Spinal cord (tissue), 10 donors: ENCODE results near the gene ADH1B. TPM values are rescaled to one million over a fixed set of nuclear protein-coding genes. Genes with fewer than 3 reads are reported as not detected.
"Not testable (repeated sequence)": the region's sequence is repeated elsewhere in the genome, so short reads cannot be mapped to it uniquely, and the experiment has no call there.

Experiments used
- DNase-seq, 6 donors: peaks; one replicate each; pipeline versions ENCODE4 v3.0.0 to v3.0.0-alpha.2; 2013 to 2015; ENCODE audit warnings: low spot score in 6 of 6, low read depth in 4 of 6
- H3K27ac ChIP-seq: one replicate; pipeline ENCODE4 v1.5.1; 2013; ENCODE audit warnings: low read depth, low read length, control low read depth
- H3K27me3 ChIP-seq: one replicate; pipeline ENCODE4 v1.6.1; 2013; ENCODE audit warnings: low read length; ENCODE audit not compliant: control insufficient read depth, insufficient read depth
- H3K36me3 ChIP-seq: one replicate; pipeline ENCODE4 v1.6.1; 2013; ENCODE audit warnings: low read length; ENCODE audit not compliant: control insufficient read depth, insufficient read depth
- H3K4me1 ChIP-seq: one replicate; pipeline ENCODE4 v1.6.1; 2013; ENCODE audit warnings: low read length; ENCODE audit not compliant: control insufficient read depth, insufficient read depth
- H3K4me3 ChIP-seq: one replicate; pipeline ENCODE4 v1.5.1; 2013; ENCODE audit warnings: low read depth, low read length, control low read depth
- H3K9me3 ChIP-seq: one replicate; pipeline ENCODE4 v1.6.1; 2013; ENCODE audit warnings: low read length; ENCODE audit not compliant: control insufficient read depth, insufficient read depth
- WGBS: methylation state at CpG from one replicate; pipeline ENCODE4 v1.1.5; 2013; ENCODE audit warnings: missing lambda C conversion rate; ENCODE audit not compliant: insufficient coverage; 5-methylcytosine and 5-hydroxymethylcytosine counted together
- polyA plus RNA-seq, 2 donors: library from polyadenylated mRNA; unstranded; fragments of 120-200 nt; gene quantifications; one replicate each; pipeline ENCODE4 v1.2.1, GENCODE V29; 2013; ENCODE audit not compliant: insufficient read length in 2 of 2
- total RNA-seq, 2 donors: library from RNA; depleted of rRNA in 1 of 2; stranded (reverse); fragments of 120-200 nt in 1 of 2; fragments of >200 nt in 1 of 2; gene quantifications; one replicate each; pipeline versions ENCODE4 v1.2.3 to v1.2.4, GENCODE V29; 2013 to 2014
- donor health status: healthy.

ADH1B gene
- total and polyA plus RNA-seq, 4 donors, result 0.33 to 8.4 (median 1.6) TPM

DNA sequence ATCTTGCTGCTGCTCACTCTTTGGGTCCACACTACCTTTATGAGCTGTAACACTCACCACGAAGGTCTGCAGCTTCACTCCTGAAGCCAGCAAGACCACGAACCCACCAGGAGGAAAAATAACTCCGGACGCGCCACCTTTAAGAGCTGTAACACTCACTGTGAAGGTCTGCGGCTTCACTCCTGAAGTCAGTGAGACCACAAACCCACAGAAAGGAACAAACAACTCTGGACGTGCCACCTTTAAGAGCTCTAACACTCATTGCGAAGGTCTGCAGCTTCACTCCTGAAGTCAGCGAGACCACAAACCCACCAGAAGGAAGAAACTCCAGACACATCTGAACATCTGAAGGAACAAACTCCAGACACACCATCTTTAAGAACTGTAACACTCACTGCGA lies 34.9 kb upstream of the ADH1B start:
- not testable (repeated sequence) for H3K27me3 ChIP-seq, H3K36me3 ChIP-seq, H3K4me1 ChIP-seq, DNase-seq, H3K4me3 ChIP-seq, H3K9me3 ChIP-seq, H3K27ac ChIP-seq
- WGBS, result 88% methylated on average over 5 of the region's 10 CpGs

- H3K27me3 ChIP-seq, result no peaks in the 10 kb centered on the region
- no peak within 1 kb of the TSS for H3K27ac ChIP-seq
- no peaks in the 10 kb centered on the region for H3K9me3 ChIP-seq
- peak; percentile 6 to 78 (median 18) for DNase-seq
- WGBS, result 48% methylated on average over 2 of the region's 10 CpGs
- H3K4me1 ChIP-seq, result no peaks in the 10 kb centered on the region
- H3K36me3 ChIP-seq, result no peaks in the 10 kb centered on the region
- H3K4me3 ChIP-seq, result no peak within 1 kb of the TSS
Observed at GRCh38 chr4:99352602-99353537, 31.7 kb upstream of the ADH1B start, which contains the start of gene ADH1C. ADH1C (minus strand) TSS chr4:99352746; CDS start chr4:99352675, 71 bp downstream.

DNA sequence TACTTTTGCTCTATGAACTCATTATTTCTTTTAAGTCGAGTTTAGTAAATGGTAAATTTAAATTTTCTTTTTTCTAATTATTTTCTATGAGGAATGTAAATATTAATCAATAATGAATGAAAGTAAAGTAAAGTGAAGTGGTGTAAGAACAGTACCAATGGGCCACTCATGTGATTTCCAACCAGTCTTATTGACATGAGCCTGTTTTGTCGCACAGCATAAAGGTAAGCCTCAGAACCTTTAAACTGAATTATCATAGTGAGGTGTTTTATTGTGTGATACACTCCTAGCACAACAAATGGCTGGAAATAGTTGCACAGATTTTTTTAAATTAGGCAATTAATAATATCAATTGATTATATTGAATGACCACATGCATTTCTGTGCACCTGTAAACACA lies 30.3 kb upstream of the ADH1B start:
- no peak overlapping the region for H3K27ac ChIP-seq
- H3K4me3 ChIP-seq, result no peak overlapping the region
- H3K4me1 ChIP-seq, result no peaks in the 10 kb centered on the region
- DNase-seq, result no peak
- no peaks in the 10 kb centered on the region for H3K27me3 ChIP-seq
- no CpG with 5 or more reads among the region's 2 CpGs for WGBS
- no peaks in the 10 kb centered on the region for H3K9me3 ChIP-seq
- no peaks in the 10 kb centered on the region for H3K36me3 ChIP-seq

GRCh38 chr4:99349338-99349737 lies 28.1 kb upstream of the ADH1B start:
- H3K4me1 ChIP-seq, result no peaks in the 10 kb centered on the region
- no peak overlapping the region for H3K27ac ChIP-seq
- H3K27me3 ChIP-seq, result no peaks in the 10 kb centered on the region
- H3K36me3 ChIP-seq, result no peaks in the 10 kb centered on the region
- no peaks in the 10 kb centered on the region for H3K9me3 ChIP-seq
- H3K4me3 ChIP-seq, result no peak overlapping the region
- no peak for DNase-seq

GRCh38 chr4:99342624-99343023 lies 21.4 kb upstream of the ADH1B start:
- 100% methylated on average over 1 of the region's 7 CpGs for WGBS
- H3K27ac ChIP-seq, H3K4me1 ChIP-seq, H3K4me3 ChIP-seq, H3K36me3 ChIP-seq, DNase-seq, H3K9me3 ChIP-seq, H3K27me3 ChIP-seq: not testable (repeated sequence)

GRCh38 chr4:99341426-99341825 lies 20.2 kb upstream of the ADH1B start:
- no CpG with 5 or more reads among the region's 1 CpG for WGBS
- H3K4me3 ChIP-seq, result no peak overlapping the region
- no peak overlapping the region for H3K27ac ChIP-seq
- DNase-seq, result no peak
- H3K36me3 ChIP-seq, result no peaks in the 10 kb centered on the region
- no peaks in the 10 kb centered on the region for H3K4me1 ChIP-seq
- no peaks in the 10 kb centered on the region for H3K27me3 ChIP-seq
- H3K9me3 ChIP-seq, result no peaks in the 10 kb centered on the region

GRCh38 chr4:99339172-99339571 lies 18.0 kb upstream of the ADH1B start:
- no CpG with 5 or more reads among the region's 3 CpGs for WGBS
- Histone ChIP-seq H3K27me3 (no peaks in the 10 kb centered on the region), H3K9me3 (no peaks in the 10 kb centered on the region), H3K4me1 (no peaks in the 10 kb centered on the region), H3K4me3 (no peak overlapping the region), H3K27ac (no peak overlapping the region), H3K36me3 (no peaks in the 10 kb centered on the region)
- DNase-seq, result no peak

DNA sequence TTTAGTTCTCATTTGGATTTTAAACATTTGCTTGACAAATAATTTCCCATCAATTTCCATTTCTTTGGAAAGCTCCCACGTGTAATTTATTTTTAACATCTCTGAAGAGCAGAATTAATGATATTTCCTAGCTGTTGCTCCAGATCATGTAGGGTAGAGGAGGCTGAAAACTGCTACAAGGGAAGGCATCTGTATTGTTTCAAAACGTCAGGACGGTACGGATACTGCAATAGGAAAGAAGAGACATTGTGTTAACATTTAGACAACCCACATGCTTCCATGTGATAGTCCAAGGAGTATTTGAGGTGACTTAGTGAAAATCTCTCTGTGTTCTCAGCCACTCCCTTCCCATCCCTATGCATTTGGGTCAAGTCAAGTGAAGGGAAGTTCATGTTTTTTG lies 15.4 kb upstream of the ADH1B start:
- no peaks in the 10 kb centered on the region for H3K9me3 ChIP-seq
- no peaks in the 10 kb centered on the region for H3K36me3 ChIP-seq
- DNase-seq, result no peak
- no peak overlapping the region for H3K4me3 ChIP-seq
- H3K4me1 ChIP-seq, result no peaks in the 10 kb centered on the region
- no peaks in the 10 kb centered on the region for H3K27me3 ChIP-seq
- H3K27ac ChIP-seq, result no peak overlapping the region
- WGBS, result no CpG with 5 or more reads among the region's 4 CpGs

DNA sequence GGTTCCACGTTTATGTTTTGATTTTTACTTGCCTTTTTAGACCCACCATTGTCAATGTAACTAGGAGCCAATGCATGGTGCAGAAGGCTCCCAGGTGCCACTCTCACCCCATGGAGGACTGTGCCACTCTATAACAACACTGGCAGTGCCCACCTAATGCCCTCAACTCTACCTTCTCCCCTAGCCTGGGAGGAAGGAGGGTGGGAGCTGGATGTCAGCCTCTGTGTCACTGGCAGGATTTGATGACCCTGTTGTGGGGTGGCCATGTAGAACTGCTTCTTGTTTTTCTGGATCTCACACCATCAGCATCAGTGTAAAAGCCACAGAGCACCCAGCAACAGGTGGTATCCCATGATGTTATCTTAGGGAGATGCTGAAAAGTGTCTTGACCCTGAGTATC lies 13.7 kb upstream of the ADH1B start:
- 83% methylated on average over 1 of the region's 1 CpG for WGBS
- DNase-seq, result no peak
- Histone ChIP-seq H3K9me3 (no peaks in the 10 kb centered on the region), H3K27me3 (no peaks in the 10 kb centered on the region), H3K4me1 (no peaks in the 10 kb centered on the region), H3K27ac (no peak overlapping the region), H3K36me3 (no peaks in the 10 kb centered on the region), H3K4me3 (no peak overlapping the region)

DNA sequence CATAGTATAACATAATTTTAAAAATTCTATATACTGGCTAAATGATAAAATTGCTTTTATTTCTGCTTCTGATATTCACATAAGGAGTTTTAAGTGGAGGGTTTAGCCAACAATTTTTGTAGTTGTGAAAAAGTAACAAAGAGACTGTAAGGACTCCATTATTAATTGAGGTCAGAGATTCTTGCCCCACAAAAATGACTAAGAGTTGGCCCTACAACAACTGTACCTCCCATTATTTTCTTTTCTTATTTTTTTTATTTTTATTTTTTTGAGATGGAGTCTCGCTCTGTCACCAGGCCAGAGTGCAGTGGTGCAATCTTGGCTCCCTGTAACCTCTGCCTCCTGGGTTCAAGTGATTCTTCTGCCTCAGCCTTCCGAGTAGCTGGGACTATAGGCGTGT lies 9.4 kb upstream of the ADH1B start:
- Histone ChIP-seq H3K27me3 (no peaks in the 10 kb centered on the region), H3K4me3 (no peak overlapping the region), H3K36me3 (no peaks in the 10 kb centered on the region), H3K27ac (no peak overlapping the region), H3K9me3 (no peaks in the 10 kb centered on the region), H3K4me1 (no peaks in the 10 kb centered on the region)
- WGBS, result 100% methylated on average over 3 of the region's 3 CpGs
- DNase-seq, result no peak
